GM18858 (cell line): ENCODE data around the gene UBE3C.
A peak's percentile ranks its signal among the peaks of the same experiment; 100 is the strongest.
"Not testable (repeated sequence)": the region's sequence is repeated elsewhere in the genome, so short reads cannot be mapped to it uniquely, and the experiment has no call there.

ENCODE experiments used
- ATAC-seq: cut with Tn5 transposase; IDR thresholded peaks from one replicate; pipeline ENCODE4 v1.9.1; 2021; ENCODE audit not compliant: unreplicated experiment

The UBE3C gene

GRCh38 chr7:157138424-157139110 lies at the start of gene UBE3C:
Gene UBE3C (plus strand): TSS chr7:157138926. CDS start chr7:157139273, 347 bp downstream.
- peak; percentile 67 for ATAC-seq

GRCh38 chr7:157089100-157089610 lies 49.6 kb upstream of the UBE3C start:
- ATAC-seq: no peak

DNA sequence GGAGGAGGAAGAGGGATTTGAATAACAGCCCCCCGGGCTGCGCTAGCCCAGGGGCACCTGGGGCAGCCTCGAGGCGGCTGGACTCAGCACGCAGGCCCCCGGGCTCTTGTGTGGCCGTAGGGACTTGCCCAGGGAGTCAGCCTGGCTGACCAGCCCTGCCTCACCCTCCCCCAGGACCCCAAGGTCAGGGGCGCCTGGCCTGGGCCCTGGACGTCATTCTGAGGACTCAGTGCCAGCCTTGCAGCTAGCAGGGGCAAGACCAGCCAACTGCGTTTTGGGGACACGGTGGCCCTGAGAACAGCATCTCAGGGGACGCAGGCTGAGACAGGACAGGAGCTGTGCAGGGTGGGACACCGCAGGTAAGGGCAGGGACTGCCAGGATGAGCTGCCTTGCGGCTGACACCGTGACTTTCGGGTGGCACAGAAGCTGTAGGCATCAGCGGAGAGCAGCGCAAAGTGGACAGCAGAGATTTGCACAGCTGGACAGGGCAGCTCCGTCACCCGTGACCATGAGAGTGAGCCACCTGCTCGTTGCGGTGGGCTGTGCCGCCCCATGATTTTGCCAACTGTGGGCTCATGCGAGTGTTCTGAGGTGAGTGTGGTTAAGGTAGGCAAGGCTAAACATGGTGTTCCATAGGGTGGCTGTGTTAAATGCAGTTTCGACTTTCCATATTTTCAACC lies 48.1 kb upstream of the UBE3C start:
- ATAC-seq: no peak

DNA sequence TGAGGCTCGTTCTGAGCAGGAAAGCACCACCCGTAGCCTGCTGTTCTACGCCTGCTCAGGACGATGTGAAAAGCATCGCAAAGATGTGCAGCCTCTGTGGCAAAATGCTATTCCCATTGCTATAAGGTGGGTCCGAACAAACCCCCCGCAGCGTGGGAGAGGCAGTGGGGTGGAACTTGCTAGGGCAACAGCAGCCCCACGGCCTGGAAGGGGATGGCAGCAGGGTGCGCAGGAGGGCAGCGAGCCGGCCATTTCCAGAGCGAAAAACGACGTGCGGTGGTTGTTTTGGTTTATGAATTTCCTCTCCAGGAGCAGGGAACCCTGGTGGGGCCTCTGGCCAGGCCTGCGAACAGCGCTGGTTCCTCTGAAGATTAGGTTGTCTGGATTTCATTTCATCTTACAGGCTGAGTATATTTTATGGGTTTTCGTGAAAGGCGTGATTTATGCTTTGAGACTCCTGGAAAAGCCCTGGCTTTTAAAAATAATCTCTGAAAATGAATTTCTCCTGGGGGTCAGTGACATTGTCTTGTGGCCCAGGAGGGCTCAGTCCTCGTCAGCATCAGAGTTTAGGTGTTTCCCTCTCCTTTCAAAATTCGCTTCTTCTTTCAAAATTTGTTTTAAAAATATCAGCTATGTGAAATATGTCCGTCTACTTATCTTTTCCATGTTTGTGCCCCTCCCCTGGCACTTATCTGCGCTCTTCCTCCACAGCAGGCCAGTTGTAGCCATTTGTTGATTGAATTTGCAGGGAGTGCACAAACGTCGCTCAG lies 42.3 kb upstream of the UBE3C start:
- no peak for ATAC-seq

- ATAC-seq: no peak
Measured at GRCh38 chr7:157097056-157097329, 41.7 kb upstream of the UBE3C start.

- ATAC-seq: no peak
Measured at GRCh38 chr7:157097569-157097968, 41.2 kb upstream of the UBE3C start.

- not testable (repeated sequence) for ATAC-seq
Measured at GRCh38 chr7:157100005-157100404, 38.7 kb upstream of the UBE3C start.

DNA sequence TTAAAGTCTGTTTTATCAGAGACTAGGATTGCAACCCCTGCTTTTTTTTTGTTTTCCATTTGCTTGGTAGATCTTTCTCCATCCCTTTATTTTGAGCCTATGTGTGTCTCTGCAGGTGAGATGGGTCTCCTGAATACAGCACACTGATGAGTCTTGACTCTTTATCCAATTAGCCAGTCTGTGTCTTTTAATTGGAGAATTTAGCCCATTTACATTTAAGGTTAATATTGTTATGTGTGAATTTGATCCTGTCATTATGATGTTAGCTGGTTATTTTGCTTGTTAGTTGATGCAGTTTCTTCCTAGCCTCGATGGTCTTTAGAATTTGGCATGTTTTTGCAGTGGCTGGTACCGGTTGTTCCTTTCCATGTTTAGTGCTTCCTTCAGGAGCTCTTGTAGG lies 35.1 kb upstream of the UBE3C start:
- not testable (repeated sequence) for ATAC-seq

- no peak for ATAC-seq
Measured at GRCh38 chr7:157111311-157111710, 27.4 kb upstream of the UBE3C start.

- no peak for ATAC-seq
Measured at GRCh38 chr7:157112706-157113105, 26.0 kb upstream of the UBE3C start.

GRCh38 chr7:157113607-157114006 lies 25.1 kb upstream of the UBE3C start:
- ATAC-seq: no peak

GRCh38 chr7:157116762-157117161 lies 22.0 kb upstream of the UBE3C start:
- no peak for ATAC-seq

- ATAC-seq: no peak
Measured at GRCh38 chr7:157117796-157118195, 20.9 kb upstream of the UBE3C start.

DNA sequence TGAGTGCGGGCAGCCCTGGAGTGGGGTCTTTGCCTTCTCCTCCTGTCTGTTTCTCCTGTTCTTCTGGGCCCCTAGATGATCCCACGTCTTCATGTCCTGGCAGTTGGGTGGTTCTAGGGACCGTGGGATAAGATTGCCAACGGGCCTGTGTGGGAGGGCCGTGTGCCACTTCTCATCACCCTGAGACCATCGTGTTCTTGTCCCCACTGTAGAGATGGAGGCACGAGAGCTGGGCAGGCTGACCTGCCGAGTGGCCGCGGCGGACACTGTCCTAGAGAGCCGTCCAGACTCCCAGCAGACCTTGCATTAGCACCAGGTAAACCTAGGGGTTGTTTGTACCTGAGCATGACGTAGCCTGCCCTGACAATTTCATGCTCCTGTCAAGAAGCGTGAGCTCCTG lies 18.5 kb upstream of the UBE3C start:
- no peak for ATAC-seq

DNA sequence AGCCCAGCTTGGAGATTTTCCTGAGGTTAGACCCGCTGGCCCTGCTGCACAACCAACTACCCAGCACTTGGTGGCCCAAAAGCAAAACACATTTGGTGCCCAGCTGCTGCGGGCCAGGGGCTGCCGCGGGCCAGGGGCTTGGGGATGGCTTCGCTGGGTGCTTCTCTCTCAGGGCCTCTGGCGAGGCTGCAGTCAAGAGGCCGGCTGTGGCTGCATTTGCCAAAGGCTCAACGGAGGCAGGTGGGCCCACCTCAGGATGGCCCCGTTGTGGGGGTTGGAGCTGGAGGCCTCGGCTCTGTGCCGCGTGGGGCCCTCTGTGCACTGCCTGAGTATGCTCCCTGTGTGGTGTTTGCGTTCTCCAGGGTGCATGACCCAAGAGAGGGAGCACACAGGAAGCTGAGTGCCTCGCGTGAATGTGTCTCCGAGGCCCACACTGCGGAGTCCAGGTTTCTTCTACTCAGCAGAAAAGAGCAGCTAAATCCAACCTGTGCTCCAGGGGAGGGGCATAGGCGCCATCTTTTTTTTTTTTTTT lies 17.5 kb upstream of the UBE3C start:
- ATAC-seq: no peak

- ATAC-seq: no peak
Measured at GRCh38 chr7:157122800-157123495, 15.8 kb upstream of the UBE3C start.

DNA sequence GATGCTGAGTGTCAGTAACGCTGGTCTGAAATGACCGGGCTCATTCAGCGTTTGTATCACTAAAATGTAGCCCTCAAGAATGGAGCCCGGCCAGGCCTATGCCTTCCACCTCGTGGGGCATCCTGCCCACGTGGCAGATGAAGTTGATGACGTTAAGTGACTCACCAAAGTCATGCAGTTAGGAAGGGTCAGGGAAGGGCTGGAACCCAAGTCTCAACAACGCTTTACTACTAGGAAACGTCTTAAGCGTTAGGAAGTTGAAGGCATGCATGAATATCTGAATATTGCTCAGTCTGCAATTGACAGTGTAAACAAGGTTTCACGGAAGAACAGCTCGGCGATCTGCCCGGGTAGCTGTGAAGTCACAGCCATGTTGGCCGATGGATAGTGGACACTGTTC lies 14.0 kb upstream of the UBE3C start:
- ATAC-seq: no peak

DNA sequence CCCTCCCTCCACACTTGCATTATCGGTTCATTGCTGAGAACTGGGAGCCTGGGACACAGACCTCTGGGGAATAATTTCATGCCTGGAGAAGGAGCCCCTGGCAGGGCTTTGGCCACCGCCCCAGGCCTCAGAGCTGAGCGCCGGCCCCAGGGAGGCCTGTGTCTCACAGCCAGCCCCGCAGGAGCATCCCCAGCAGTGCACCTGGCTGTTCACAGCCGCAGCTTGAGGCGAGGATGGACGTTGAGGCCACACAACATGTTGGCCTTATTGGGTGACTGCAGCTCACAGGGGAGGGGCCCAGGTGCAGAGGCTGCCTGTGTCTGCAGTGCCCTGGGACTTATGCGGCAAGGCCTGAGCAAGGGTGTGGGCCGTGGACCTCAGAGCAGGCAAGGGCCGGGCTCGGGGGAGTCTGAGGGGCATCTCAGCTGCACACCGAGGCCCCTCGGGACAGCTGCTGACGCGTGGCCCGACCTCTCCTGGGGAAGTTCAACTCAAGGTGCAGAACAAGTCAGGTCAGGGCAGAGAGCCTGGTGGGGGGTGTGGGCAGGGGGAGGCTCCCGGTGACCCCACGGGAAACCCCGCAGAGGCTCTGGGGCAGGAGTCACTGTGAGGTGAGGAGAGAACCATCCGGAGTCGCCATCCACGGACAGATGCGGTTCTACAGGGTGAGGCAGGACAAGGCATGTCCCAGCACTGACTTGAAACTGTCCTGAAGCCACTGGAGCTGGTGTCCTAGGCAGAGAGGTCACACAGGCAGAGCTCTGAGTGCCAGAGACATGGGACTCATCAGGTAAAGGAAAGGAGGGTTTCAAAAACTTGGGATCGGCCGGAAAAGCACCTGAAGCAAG lies 13.1 kb upstream of the UBE3C start:
- no peak for ATAC-seq

- no peak for ATAC-seq
Measured at GRCh38 chr7:157126921-157127320, 11.8 kb upstream of the UBE3C start.

GRCh38 chr7:157129200-157129599 lies 9.5 kb upstream of the UBE3C start:
- no peak for ATAC-seq
